ENCODE measurements around the gene KPNA4. TPM values are rescaled to one million over a fixed set of nuclear protein-coding genes. Genes with fewer than 3 reads are reported as not detected.

KPNA4 gene
- total RNA-seq, 2 experiments from 2014 or later = 44.0 to 49.4 TPM

DNA sequence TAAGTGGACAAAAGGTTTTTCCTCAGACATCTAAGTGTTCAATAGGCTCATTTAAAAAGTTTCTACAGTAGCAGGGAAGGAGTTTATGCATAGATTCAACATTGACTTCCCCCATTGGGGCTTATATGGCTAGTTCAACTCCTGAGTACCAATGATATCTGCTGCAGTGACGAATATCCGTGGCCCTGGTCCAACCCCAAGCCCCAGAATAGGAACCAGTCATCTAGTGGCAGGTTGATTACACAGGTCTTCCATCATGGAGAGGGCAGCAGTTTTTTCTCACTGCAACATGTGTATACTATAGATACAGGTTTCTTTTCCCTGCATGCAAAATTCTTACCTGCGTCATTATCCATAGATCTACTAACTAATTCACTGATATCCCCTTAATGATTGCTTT is 45.8 kb upstream of the KPNA4 start:
- no peak overlapping the region for H3K4me3 Mint-ChIP-seq
- H3K4me3 ChIP-seq (ENCODE audit: low read length) = no peak overlapping the region
- H3K36me3 ChIP-seq (ENCODE audit: insufficient read depth, low read length) = no peaks in the 10 kb centered on the region
- ChIA-PET POLR2A (no interaction called here), CTCF (no interaction called here)
- no peak overlapping the region for H3K27ac ChIP-seq (ENCODE audit: low read depth in 1 of 2, low read length in 2 of 2)
- TF ChIP-seq, protein P1, sequence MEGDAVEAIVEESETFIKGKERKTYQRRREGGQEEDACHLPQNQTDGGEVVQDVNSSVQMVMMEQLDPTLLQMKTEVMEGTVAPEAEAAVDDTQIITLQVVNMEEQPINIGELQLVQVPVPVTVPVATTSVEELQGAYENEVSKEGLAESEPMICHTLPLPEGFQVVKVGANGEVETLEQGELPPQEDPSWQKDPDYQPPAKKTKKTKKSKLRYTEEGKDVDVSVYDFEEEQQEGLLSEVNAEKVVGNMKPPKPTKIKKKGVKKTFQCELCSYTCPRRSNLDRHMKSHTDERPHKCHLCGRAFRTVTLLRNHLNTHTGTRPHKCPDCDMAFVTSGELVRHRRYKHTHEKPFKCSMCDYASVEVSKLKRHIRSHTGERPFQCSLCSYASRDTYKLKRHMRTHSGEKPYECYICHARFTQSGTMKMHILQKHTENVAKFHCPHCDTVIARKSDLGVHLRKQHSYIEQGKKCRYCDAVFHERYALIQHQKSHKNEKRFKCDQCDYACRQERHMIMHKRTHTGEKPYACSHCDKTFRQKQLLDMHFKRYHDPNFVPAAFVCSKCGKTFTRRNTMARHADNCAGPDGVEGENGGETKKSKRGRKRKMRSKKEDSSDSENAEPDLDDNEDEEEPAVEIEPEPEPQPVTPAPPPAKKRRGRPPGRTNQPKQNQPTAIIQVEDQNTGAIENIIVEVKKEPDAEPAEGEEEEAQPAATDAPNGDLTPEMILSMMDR (IDR thresholded peaks at IDR 0.05) = no peak
- H3K27me3 Mint-ChIP-seq = peaks cover 22% of the 10 kb centered on the region
- no peaks in the 10 kb centered on the region for H3K4me1 Mint-ChIP-seq (ENCODE audit: low read depth)
- ATAC-seq (ENCODE audit: poor library complexity) (no peak), DNase-seq (no peak)
- no peaks in the 10 kb centered on the region for H3K36me3 Mint-ChIP-seq (ENCODE audit: low read depth)
- H3K4me1 ChIP-seq (ENCODE audit: insufficient read depth, low read length) = no peaks in the 10 kb centered on the region
- peaks cover 0 to 3% of the 10 kb centered on the region in 2 experiments for H3K27me3 ChIP-seq (ENCODE audit: control insufficient read depth in 1 of 2, insufficient read depth in 2 of 2, low read length in 2 of 2)
- no peaks in the 10 kb centered on the region for H3K9me3 Mint-ChIP-seq
- intact Hi-C loops (cut with DNase I, micrococcal nuclease) = no loop called here
- H3K9me3 ChIP-seq (ENCODE audit: control insufficient read depth in 1 of 2, insufficient read depth in 1 of 2, low read length in 2 of 2) = no peaks in the 10 kb centered on the region
- H3K27ac Mint-ChIP-seq = no peak overlapping the region

DNA sequence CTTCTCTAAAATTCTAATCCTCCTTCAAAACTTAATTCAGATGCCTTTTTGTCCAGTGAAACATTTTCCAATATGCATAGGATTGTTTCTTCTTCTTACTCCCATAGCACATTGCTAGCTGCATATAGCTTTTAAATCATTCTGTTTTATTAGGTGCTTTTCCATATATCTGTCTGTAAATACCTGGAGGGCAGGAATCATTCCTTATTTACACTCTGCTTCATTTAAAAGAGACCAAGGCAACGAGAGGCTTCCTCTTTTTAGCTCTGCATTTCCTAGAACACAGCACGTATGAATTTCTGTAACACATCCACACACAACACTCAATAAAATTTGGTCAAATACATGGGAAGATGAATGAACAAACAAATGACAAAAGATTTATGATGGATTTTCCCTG is 43.5 kb upstream of the KPNA4 start:
- intact Hi-C loops (cut with DNase I, micrococcal nuclease) = no loop called here
- TF ChIP-seq, protein P1 (IDR thresholded peaks at IDR 0.05) = no peak
- Mint-ChIP-seq H3K36me3 (ENCODE audit: low read depth) (no peaks in the 10 kb centered on the region), H3K9me3 (no peaks in the 10 kb centered on the region), H3K27ac (no peak overlapping the region), H3K4me1 (ENCODE audit: low read depth) (no peaks in the 10 kb centered on the region), H3K27me3 (peaks cover 11% of the 10 kb centered on the region), H3K4me3 (no peak overlapping the region)
- Histone ChIP-seq H3K36me3 (ENCODE audit: insufficient read depth, low read length) (no peaks in the 10 kb centered on the region), H3K27me3 (ENCODE audit: control insufficient read depth in 1 of 2, insufficient read depth in 2 of 2, low read length in 2 of 2) (no peaks in the 10 kb centered on the region), H3K4me1 (ENCODE audit: insufficient read depth, low read length) (no peaks in the 10 kb centered on the region), H3K27ac (ENCODE audit: low read depth in 1 of 2, low read length in 2 of 2) (no peak overlapping the region), H3K9me3 (ENCODE audit: control insufficient read depth in 1 of 2, insufficient read depth in 1 of 2, low read length in 2 of 2) (no peaks in the 10 kb centered on the region), H3K4me3 (ENCODE audit: low read length) (no peak overlapping the region)
- ChIA-PET CTCF (no interaction called here), POLR2A (no interaction called here)
- DNase-seq (no peak), ATAC-seq (ENCODE audit: poor library complexity) (no peak)

DNA sequence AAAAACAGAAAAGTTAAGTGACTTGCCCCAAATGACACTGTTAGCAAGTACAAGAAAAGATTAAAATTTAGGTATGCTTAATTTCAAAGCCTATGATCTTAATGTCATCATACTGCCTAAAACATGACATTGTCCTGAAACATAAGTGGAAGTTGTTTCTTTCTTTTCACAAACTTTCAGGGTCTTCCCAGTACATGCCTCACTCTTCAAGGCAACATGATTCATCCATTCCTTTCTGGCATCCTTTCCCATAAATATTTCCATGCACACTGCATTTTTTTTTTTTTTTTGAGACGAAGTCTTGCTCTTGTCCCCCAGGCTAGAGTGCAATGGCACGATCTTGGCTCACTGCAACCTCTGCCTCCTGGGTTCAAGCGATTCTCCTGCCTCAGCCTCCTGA is 42.5 kb upstream of the KPNA4 start:
- TF ChIP-seq, protein P1 (IDR thresholded peaks at IDR 0.05) = no peak
- intact Hi-C loops (cut with DNase I, micrococcal nuclease) = no loop called here
- ChIA-PET CTCF (no interaction called here), POLR2A (no interaction called here)
- no peaks in the 10 kb centered on the region for H3K36me3 Mint-ChIP-seq (ENCODE audit: low read depth)
- no peak overlapping the region for H3K27ac ChIP-seq (ENCODE audit: low read depth in 1 of 2, low read length in 2 of 2)
- no peak overlapping the region for H3K4me3 ChIP-seq (ENCODE audit: low read length)
- peaks cover 4% of the 10 kb centered on the region for H3K27me3 Mint-ChIP-seq
- H3K4me3 Mint-ChIP-seq = no peak overlapping the region
- H3K36me3 ChIP-seq (ENCODE audit: insufficient read depth, low read length) = no peaks in the 10 kb centered on the region
- no peak for DNase-seq
- ATAC-seq (ENCODE audit: poor library complexity) = no peak
- H3K27ac Mint-ChIP-seq = no peak overlapping the region
- H3K9me3 ChIP-seq (ENCODE audit: control insufficient read depth in 1 of 2, insufficient read depth in 1 of 2, low read length in 2 of 2) = no peaks in the 10 kb centered on the region
- no peaks in the 10 kb centered on the region for H3K9me3 Mint-ChIP-seq
- H3K27me3 ChIP-seq (ENCODE audit: control insufficient read depth in 1 of 2, insufficient read depth in 2 of 2, low read length in 2 of 2) = no peaks in the 10 kb centered on the region
- no peaks in the 10 kb centered on the region for H3K4me1 Mint-ChIP-seq (ENCODE audit: low read depth)
- no peaks in the 10 kb centered on the region for H3K4me1 ChIP-seq (ENCODE audit: insufficient read depth, low read length)

Data from CD4-positive, alpha-beta T cell (primary cell).